Measurements from ENCODE around the gene EPAS1.

DNA sequence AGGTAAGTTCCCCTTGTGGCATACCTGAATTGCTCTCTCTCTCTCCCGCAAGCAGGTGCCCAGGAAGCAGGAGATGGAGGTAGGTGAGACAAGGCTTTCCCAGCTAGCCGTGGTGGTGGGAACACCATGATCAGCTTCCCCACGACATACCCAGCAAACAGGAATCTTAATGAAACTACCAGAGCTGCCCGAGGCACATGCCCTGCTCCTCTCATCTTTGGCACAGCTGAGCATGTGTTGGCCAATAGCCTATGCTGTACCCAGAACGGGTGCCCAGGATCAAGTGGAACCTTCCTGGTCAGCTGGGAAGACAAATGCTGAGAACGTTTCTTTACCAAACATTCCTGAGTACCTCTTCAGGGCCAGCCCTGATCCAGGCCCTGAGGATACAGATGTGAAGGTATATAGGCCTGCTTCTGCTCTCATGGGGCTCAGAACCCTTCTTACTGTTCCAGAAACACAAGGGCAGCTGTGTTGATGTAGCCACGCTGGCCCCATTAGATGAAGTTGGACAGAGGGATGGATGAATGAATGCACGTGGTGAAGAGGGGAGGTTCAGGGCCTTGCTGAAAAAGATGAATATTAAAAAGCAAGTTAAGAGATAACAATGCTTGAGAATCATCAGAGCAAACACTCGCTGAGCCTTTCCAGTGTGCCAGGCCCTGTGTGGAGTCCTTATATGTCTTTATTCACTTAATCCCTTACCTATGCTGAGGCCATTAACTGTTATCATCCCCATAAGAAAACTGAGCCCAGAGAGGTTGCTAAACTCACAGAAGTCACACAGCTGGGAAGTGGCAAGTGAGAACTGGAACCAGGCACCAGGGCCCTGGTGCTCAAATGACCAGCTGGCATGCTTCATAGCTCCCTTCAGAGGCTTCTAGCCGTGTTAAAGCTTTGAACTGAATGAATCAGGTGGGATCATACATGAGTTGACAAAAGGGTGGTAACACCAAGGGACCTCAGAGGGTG lies 113.4 kb downstream of the EPAS1 start:
- TF ChIP-seq, protein P1, sequence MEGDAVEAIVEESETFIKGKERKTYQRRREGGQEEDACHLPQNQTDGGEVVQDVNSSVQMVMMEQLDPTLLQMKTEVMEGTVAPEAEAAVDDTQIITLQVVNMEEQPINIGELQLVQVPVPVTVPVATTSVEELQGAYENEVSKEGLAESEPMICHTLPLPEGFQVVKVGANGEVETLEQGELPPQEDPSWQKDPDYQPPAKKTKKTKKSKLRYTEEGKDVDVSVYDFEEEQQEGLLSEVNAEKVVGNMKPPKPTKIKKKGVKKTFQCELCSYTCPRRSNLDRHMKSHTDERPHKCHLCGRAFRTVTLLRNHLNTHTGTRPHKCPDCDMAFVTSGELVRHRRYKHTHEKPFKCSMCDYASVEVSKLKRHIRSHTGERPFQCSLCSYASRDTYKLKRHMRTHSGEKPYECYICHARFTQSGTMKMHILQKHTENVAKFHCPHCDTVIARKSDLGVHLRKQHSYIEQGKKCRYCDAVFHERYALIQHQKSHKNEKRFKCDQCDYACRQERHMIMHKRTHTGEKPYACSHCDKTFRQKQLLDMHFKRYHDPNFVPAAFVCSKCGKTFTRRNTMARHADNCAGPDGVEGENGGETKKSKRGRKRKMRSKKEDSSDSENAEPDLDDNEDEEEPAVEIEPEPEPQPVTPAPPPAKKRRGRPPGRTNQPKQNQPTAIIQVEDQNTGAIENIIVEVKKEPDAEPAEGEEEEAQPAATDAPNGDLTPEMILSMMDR (IDR thresholded peaks at IDR 0.05; ENCODE audit: low read depth, low read length, missing input control), result no peak
- no peak for TF ChIP-seq SP1 (IDR thresholded peaks at IDR 0.05)
- no peak for TF ChIP-seq JUND (IDR thresholded peaks at IDR 0.05)
- TF ChIP-seq, protein P2, sequence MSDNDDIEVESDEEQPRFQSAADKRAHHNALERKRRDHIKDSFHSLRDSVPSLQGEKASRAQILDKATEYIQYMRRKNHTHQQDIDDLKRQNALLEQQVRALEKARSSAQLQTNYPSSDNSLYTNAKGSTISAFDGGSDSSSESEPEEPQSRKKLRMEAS (IDR thresholded peaks at IDR 0.05), result no peak
- TF ChIP-seq, protein P3, sequence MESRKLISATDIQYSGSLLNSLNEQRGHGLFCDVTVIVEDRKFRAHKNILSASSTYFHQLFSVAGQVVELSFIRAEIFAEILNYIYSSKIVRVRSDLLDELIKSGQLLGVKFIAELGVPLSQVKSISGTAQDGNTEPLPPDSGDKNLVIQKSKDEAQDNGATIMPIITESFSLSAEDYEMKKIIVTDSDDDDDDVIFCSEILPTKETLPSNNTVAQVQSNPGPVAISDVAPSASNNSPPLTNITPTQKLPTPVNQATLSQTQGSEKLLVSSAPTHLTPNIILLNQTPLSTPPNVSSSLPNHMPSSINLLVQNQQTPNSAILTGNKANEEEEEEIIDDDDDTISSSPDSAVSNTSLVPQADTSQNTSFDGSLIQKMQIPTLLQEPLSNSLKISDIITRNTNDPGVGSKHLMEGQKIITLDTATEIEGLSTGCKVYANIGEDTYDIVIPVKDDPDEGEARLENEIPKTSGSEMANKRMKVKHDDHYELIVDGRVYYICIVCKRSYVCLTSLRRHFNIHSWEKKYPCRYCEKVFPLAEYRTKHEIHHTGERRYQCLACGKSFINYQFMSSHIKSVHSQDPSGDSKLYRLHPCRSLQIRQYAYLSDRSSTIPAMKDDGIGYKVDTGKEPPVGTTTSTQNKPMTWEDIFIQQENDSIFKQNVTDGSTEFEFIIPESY (IDR thresholded peaks at IDR 0.05), result no peak
- TF ChIP-seq, protein P4, sequence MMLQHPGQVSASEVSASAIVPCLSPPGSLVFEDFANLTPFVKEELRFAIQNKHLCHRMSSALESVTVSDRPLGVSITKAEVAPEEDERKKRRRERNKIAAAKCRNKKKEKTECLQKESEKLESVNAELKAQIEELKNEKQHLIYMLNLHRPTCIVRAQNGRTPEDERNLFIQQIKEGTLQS (IDR thresholded peaks at IDR 0.05), result no peak
- TF ChIP-seq FOXA1 (IDR thresholded peaks at IDR 0.05), result no peak
- no peak for TF ChIP-seq TAF1 (conservative IDR thresholded peaks at IDR 0.05)

Data from liver (tissue), 3 donors.